GM21576 (cell line): Measurements from ENCODE around the gene GRID1.

ENCODE experiments used
- ATAC-seq: cut with Tn5 transposase; IDR thresholded peaks from one replicate; pipeline ENCODE4 v1.9.1; 2021; ENCODE audit warnings: mild to moderate bottlenecking, moderate library complexity; ENCODE audit not compliant: unreplicated experiment

GRID1 gene

GRCh38 chr10:86025509-86025908 lies 341.1 kb downstream of the GRID1 start:
- ATAC-seq: no peak

GRCh38 chr10:86024281-86025041 lies 342.1 kb downstream of the GRID1 start:
- no peak for ATAC-seq

GRCh38 chr10:86023931-86024280 lies 342.7 kb downstream of the GRID1 start:
- ATAC-seq: no peak

- no peak for ATAC-seq
Measured at GRCh38 chr10:86023336-86023735, 343.3 kb downstream of the GRID1 start.

GRCh38 chr10:86022906-86023305 lies 343.7 kb downstream of the GRID1 start:
- no peak for ATAC-seq

GRCh38 chr10:86020134-86020533 lies 346.5 kb downstream of the GRID1 start:
- ATAC-seq: no peak

GRCh38 chr10:86019141-86019540 lies 347.5 kb downstream of the GRID1 start:
- no peak for ATAC-seq

- ATAC-seq: peak; percentile 14
Measured at GRCh38 chr10:86018735-86019058, 347.9 kb downstream of the GRID1 start.

- peak; percentile 78 for ATAC-seq
Measured at GRCh38 chr10:86017841-86018734, 348.5 kb downstream of the GRID1 start.

GRCh38 chr10:86013568-86013967 lies 353.0 kb downstream of the GRID1 start:
- no peak for ATAC-seq

GRCh38 chr10:86007171-86007570 lies 359.4 kb downstream of the GRID1 start:
- ATAC-seq: no peak

GRCh38 chr10:86004337-86004736 lies 362.3 kb downstream of the GRID1 start:
- ATAC-seq: no peak

GRCh38 chr10:86003201-86003621 lies 363.4 kb downstream of the GRID1 start:
- ATAC-seq: no peak

GRCh38 chr10:86001521-86001920 lies 365.1 kb downstream of the GRID1 start:
- ATAC-seq: no peak

- no peak for ATAC-seq
Measured at GRCh38 chr10:85997544-85997943, 369.1 kb downstream of the GRID1 start.

- ATAC-seq: no peak
Measured at GRCh38 chr10:85995791-85996190, 370.8 kb downstream of the GRID1 start.

GRCh38 chr10:85993840-85994507 lies 372.6 kb downstream of the GRID1 start:
- ATAC-seq: no peak

GRCh38 chr10:85993140-85993539 lies 373.5 kb downstream of the GRID1 start:
- no peak for ATAC-seq

- no peak for ATAC-seq
Measured at GRCh38 chr10:85992324-85992723, 374.3 kb downstream of the GRID1 start.

GRCh38 chr10:85986777-85987176 lies 379.8 kb downstream of the GRID1 start:
- no peak for ATAC-seq

GRCh38 chr10:85983051-85983450 lies 383.5 kb downstream of the GRID1 start:
- no peak for ATAC-seq

- ATAC-seq: no peak
Measured at GRCh38 chr10:85979598-85979997, 387.0 kb downstream of the GRID1 start.
